Bronchial epithelial cell (primary cell): ENCODE measurements around the gene CEP131. TPM values are rescaled to one million over a fixed set of nuclear protein-coding genes. Genes with fewer than 3 reads are reported as not detected.

Experiments
- DNase-seq: peaks from one replicate; pipeline ENCODE4 v3.0.0-alpha.2; 2010; ENCODE audit warnings: low read depth
- FAIRE-seq: peaks from 2 replicates; lab custom pipeline; 2011; peaks lifted over from hg19 to GRCh38; lab: Jason Lieb, UNC
- H3K27me3 ChIP-seq: 2 replicates; pipeline ENCODE4 v1.5.1; 2011; ENCODE audit warnings: low read length; ENCODE audit not compliant: control insufficient read depth, insufficient read depth
- H3K36me3 ChIP-seq: 2 replicates; pipeline ENCODE4 v1.5.1; 2011; ENCODE audit warnings: low read length; ENCODE audit not compliant: control insufficient read depth, insufficient read depth
- H3K4me3 ChIP-seq: 2 replicates; pipeline ENCODE4 v1.5.1; 2011; ENCODE audit warnings: mild to moderate bottlenecking, low read depth, low read length, control low read depth
- total RNA-seq: library from RNA; depleted of rRNA; stranded (reverse); fragments of >200 nt; gene quantifications from 2 replicates; pipeline ENCODE4 v1.2.1, GENCODE V29; 2014
- TF ChIP-seq, protein P1 (sequence below): IDR thresholded peaks from 2 replicates; pipeline ENCODE4 v1.5.1; 2011; ENCODE audit warnings: mild to moderate bottlenecking, moderate library complexity, low read length, control low read depth, inconsistent platforms; ENCODE audit not compliant: insufficient read depth, severe bottlenecking

CEP131 gene
- total RNA-seq, 1 donor from 2014 or later, result 9.2 TPM

DNA sequence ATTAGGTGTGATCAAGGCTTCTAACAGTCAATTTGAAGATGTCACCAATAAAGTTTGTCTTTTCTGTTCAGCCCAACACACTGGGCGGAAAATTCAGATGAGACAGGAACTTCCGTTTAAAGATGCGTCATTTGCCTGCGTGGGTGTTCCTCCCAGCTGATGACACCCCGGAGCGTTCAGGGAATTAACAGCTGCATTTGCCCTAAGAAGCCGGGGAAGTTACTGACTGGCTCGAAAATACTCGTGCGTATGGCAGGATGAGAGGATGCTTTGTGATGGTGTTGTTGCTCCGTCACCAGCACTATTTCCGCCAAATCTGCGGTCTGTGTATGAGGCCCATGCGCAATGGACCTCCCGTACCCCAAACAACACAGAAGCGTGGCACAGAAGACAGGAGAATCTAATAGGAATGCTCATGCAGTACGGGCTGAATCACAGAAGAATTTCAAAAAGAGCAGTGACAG, 69.4 kb downstream of the CEP131 start:
- no peaks in the 10 kb centered on the region for H3K27me3 ChIP-seq
- H3K4me3 ChIP-seq, result no peak overlapping the region
- TF ChIP-seq, protein P1, sequence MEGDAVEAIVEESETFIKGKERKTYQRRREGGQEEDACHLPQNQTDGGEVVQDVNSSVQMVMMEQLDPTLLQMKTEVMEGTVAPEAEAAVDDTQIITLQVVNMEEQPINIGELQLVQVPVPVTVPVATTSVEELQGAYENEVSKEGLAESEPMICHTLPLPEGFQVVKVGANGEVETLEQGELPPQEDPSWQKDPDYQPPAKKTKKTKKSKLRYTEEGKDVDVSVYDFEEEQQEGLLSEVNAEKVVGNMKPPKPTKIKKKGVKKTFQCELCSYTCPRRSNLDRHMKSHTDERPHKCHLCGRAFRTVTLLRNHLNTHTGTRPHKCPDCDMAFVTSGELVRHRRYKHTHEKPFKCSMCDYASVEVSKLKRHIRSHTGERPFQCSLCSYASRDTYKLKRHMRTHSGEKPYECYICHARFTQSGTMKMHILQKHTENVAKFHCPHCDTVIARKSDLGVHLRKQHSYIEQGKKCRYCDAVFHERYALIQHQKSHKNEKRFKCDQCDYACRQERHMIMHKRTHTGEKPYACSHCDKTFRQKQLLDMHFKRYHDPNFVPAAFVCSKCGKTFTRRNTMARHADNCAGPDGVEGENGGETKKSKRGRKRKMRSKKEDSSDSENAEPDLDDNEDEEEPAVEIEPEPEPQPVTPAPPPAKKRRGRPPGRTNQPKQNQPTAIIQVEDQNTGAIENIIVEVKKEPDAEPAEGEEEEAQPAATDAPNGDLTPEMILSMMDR, result no peak
- no peak for FAIRE-seq
- no peak for DNase-seq
- no peaks in the 10 kb centered on the region for H3K36me3 ChIP-seq

DNA sequence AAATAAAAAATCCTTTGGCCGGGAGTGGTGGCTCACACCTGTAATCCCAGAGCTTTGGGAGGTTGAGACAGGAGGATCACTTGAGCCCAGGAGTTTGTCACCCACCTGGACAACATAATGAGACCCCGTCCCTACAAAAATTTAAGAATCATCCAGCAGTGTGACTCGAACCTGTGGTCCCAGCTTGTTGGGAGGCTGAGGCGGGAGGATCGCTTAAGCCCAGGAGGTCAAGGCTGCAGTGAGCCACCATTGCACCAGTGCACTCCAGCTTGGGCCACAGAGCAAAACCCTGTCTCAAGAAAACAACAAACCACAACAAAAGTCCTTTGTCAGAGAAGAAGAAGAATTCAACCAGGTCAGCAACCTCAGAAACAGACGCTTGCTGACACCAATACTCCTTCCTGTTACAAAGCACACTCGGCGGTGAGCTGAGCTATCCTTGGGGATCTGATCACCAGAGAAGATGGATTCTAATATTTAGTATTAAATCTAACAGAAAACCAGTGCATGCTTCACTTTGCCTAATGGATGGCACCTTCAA, 70.4 kb downstream of the CEP131 start:
- H3K36me3 ChIP-seq, result no peaks in the 10 kb centered on the region
- H3K4me3 ChIP-seq, result no peak overlapping the region
- no peaks in the 10 kb centered on the region for H3K27me3 ChIP-seq
- DNase-seq (no peak), FAIRE-seq (no peak)
- TF ChIP-seq, protein P1, result no peak

DNA sequence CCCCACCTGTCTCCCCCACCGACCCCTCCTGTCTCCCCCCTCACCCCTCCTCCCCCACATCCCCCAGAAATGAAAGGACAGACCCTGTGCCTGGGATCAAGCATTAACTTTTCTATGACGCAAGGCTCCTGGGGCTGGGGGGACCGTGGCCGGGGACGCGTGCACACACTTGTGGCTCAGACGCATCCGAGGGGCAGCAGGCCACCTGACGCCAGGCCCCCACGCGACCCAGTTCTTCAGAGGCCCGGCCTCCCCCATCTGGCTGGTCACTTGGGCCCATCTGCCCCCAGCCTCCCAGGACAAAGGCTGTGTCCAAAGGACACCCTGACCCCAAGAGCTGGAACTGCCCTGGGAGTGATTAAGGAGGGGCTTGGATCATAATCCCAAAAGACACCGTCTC, 71.5 kb downstream of the CEP131 start:
- FAIRE-seq, result no peak

DNA sequence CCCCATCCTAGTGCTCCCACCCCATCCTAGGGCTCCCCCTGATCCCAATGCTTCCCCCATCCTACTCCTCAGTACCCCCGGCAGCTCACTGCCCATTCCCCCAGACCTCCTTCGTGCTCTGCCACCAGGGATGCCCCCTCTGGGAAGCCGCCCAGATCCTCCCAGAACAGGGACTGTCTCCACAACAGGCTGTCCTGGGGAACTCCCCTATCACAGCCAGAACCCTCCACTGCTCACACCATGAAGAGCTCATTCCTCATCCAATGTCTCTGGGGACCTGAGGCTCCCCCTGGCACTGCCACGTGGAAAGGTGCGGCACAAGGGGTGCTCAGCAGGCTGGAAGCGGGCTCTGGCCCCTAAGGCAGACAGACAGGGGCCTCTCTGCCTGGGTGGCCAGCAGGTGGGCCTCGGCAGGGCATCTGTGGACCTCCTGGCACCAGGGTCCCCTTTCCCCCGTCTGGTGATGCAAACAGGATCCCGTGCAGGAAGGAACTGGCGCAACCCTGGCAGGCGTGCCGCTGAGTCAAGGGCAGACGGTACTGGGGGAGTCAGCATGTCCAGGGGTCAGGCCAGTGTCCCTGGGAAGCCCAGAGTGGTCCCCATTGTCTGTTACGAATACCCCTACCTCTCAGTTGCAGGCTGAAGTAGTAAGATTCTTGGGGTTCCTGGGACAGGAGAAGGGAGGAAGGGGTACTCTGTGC, 72.2 kb downstream of the CEP131 start:
- TF ChIP-seq, protein P1, result no peak
- H3K27me3 ChIP-seq, result peaks cover 1% of the 10 kb centered on the region
- no peaks in the 10 kb centered on the region for H3K36me3 ChIP-seq
- no peak for FAIRE-seq
- H3K4me3 ChIP-seq, result no peak overlapping the region
- DNase-seq, result no peak

More for the DNA sequence above, 71.5 kb downstream of the CEP131 start:
- no peak for DNase-seq
- H3K4me3 ChIP-seq, result no peak overlapping the region
- TF ChIP-seq, protein P1, result no peak
- no peaks in the 10 kb centered on the region for H3K27me3 ChIP-seq
- no peaks in the 10 kb centered on the region for H3K36me3 ChIP-seq

DNA sequence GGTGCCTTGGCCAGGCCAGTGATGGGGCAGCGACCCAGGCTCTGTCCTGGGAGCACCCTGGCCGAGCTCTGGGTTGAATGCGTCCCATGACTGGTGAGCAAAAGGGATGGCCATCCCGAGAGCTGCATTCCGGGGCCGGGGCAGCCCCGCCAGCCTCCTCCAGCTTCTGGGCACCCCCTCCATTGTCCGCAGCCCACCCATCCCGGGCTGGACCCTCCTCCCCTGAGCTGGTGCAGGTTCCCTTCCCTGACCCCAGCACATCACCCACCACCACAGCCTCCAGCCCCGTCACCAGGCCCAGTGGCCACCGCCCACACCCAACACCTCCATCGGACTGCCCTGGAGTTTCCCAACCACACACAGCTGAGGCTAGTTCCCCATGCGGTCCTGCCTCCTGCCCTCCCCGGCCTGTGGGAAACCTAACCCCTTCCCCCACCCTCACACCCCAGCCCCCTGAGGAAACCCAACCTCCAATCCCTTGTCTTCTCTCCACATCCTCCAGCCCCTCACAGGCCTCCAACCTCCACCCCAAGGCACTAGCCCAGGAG, 73.7 kb downstream of the CEP131 start:
- Histone ChIP-seq H3K36me3 (no peaks in the 10 kb centered on the region), H3K4me3 (no peak overlapping the region), H3K27me3 (peaks cover 1% of the 10 kb centered on the region)
- TF ChIP-seq, protein P1, result no peak
- FAIRE-seq, result no peak
- no peak for DNase-seq
